NCI-H2171 (cell line): ENCODE results near the gene TLR10.
"Not testable (repeated sequence)": the region's sequence is repeated elsewhere in the genome, so short reads cannot be mapped to it uniquely, and the experiment has no call there.

Source experiments
- DNase-seq: peaks from one replicate; lab custom pipeline; 2025; lab: John Stamatoyannopoulos, UW

The TLR10 gene

GRCh38 chr4:38800961-38801450 is 18.2 kb upstream of the TLR10 start:
- no peak for DNase-seq

GRCh38 chr4:38800366-38800765 is 17.6 kb upstream of the TLR10 start:
- no peak for DNase-seq

- no peak for DNase-seq
Observed at GRCh38 chr4:38795087-38795486, 12.3 kb upstream of the TLR10 start.

GRCh38 chr4:38794051-38794450 is 11.3 kb upstream of the TLR10 start:
- no peak for DNase-seq

GRCh38 chr4:38791010-38791409 is 8.2 kb upstream of the TLR10 start:
- DNase-seq: no peak

GRCh38 chr4:38788317-38788716 is 5.5 kb upstream of the TLR10 start:
- DNase-seq: no peak

- no peak for DNase-seq
Observed at GRCh38 chr4:38787693-38788092, 4.9 kb upstream of the TLR10 start.

- no peak for DNase-seq
Observed at GRCh38 chr4:38785901-38786402, 3.2 kb upstream of the TLR10 start.

- no peak for DNase-seq
Observed at GRCh38 chr4:38785041-38785790, 2.4 kb upstream of the TLR10 start.

- no peak for DNase-seq
Observed at GRCh38 chr4:38784141-38784540, 1.4 kb upstream of the TLR10 start.

GRCh38 chr4:38783109-38783460 is 295 bp upstream of the TLR10 start:
- DNase-seq: no peak

- no peak for DNase-seq
Observed at GRCh38 chr4:38781854-38782261, 932 bp downstream of the TLR10 start.

GRCh38 chr4:38780833-38781484 is 1.8 kb downstream of the TLR10 start:
- no peak for DNase-seq

- DNase-seq: no peak
Observed at GRCh38 chr4:38779790-38780189, 3.0 kb downstream of the TLR10 start.

GRCh38 chr4:38777925-38778324 is 4.9 kb downstream of the TLR10 start:
- DNase-seq: not testable (repeated sequence)

- no peak for DNase-seq
Observed at GRCh38 chr4:38775326-38775725, 7.5 kb downstream of the TLR10 start.

- no peak for DNase-seq
Observed at GRCh38 chr4:38774181-38774955, 8.4 kb downstream of the TLR10 start.

- DNase-seq: not testable (repeated sequence)
Observed at GRCh38 chr4:38770281-38770680, 12.5 kb downstream of the TLR10 start.

GRCh38 chr4:38769857-38770256 is 12.9 kb downstream of the TLR10 start:
- DNase-seq: no peak

GRCh38 chr4:38769441-38769840 is 13.3 kb downstream of the TLR10 start:
- no peak for DNase-seq

- no peak for DNase-seq
Observed at GRCh38 chr4:38768968-38769394, 13.8 kb downstream of the TLR10 start.

GRCh38 chr4:38766940-38767339 is 15.8 kb downstream of the TLR10 start:
- not testable (repeated sequence) for DNase-seq

- DNase-seq: no peak
Observed at GRCh38 chr4:38765382-38765781, 17.4 kb downstream of the TLR10 start.
